HepG2 (cell line): Measurements from ENCODE around the gene RBM34. TPM values are rescaled to one million over a fixed set of nuclear protein-coding genes. Genes with fewer than 3 reads are reported as not detected.

ENCODE experiments used
- ATF5 ChIP-seq: sonication (generic); formaldehyde crosslinking; IDR thresholded peaks from 2 replicates; pipeline ENCODE4 v1.4.0; 2020; ENCODE audit warnings: mild to moderate bottlenecking, low read depth, missing genetic modification reagents
- BORCS8-MEF2B ChIP-seq: sonication (generic); formaldehyde crosslinking; IDR thresholded peaks from 2 replicates; pipeline ENCODE4 v1.8.0; 2022; ENCODE audit warnings: mild to moderate bottlenecking, missing genetic modification reagents
- CAMTA2 ChIP-seq: sonication (generic); formaldehyde crosslinking; IDR thresholded peaks from 2 replicates; pipeline ENCODE4 v1.4.0; 2020; ENCODE audit warnings: mild to moderate bottlenecking, missing genetic modification reagents, borderline replicate concordance
- DZIP1 ChIP-seq: sonication (generic); formaldehyde crosslinking; IDR thresholded peaks from 2 replicates; pipeline ENCODE4 v1.5.0; 2020; ENCODE audit warnings: mild to moderate bottlenecking, missing genetic modification reagents
- GATAD2A ChIP-seq: IDR thresholded peaks from 2 replicates; pipeline ENCODE4 v1.6.1; 2016
- HMG20A ChIP-seq: IDR thresholded peaks from 2 replicates; pipeline ENCODE4 v1.6.1; 2016; ENCODE audit warnings: borderline replicate concordance
- MLLT10 ChIP-seq: sonication (generic); formaldehyde crosslinking; IDR thresholded peaks from 2 replicates; pipeline ENCODE4 v1.4.0; 2020; ENCODE audit warnings: missing genetic modification reagents
- NAIF1 ChIP-seq: sonication (generic); formaldehyde crosslinking; IDR thresholded peaks from 2 replicates; pipeline ENCODE4 v1.5.0; 2020; ENCODE audit warnings: mild to moderate bottlenecking, missing genetic modification reagents, borderline replicate concordance
- NFKB2 ChIP-seq: sonication (generic); formaldehyde crosslinking; IDR thresholded peaks from 2 replicates; pipeline ENCODE4 v1.4.0; 2020; ENCODE audit warnings: missing genetic modification reagents, borderline replicate concordance
- PAF1 ChIP-seq: IDR thresholded peaks from 2 replicates; pipeline ENCODE4 v1.6.1; 2016; ENCODE audit warnings: missing genetic modification reagents, missing compliant biosample characterization
- POGK ChIP-seq: sonication (generic); formaldehyde crosslinking; conservative IDR thresholded peaks from 2 replicates; pipeline ENCODE4 v1.8.0; 2022; ENCODE audit warnings: mild to moderate bottlenecking, moderate library complexity, missing genetic modification reagents
- REST ChIP-seq, 2 experiments: IDR thresholded peaks; 2 replicates each; pipeline ENCODE4 v1.6.1; 2011 to 2012; ENCODE audit warnings: low read length in 2 of 2, borderline replicate concordance in 1 of 2, low read depth in 1 of 2, mild to moderate bottlenecking in 1 of 2, moderate library complexity in 1 of 2
- RFX1 ChIP-seq: fragments of 450-650 bp; IDR thresholded peaks from 2 replicates; pipeline ENCODE4 v1.6.1; 2017
- SAP130 ChIP-seq: IDR thresholded peaks from 2 replicates; pipeline ENCODE4 v1.6.1; 2016; ENCODE audit warnings: low read depth
- ZBTB34 ChIP-seq: sonication (generic); formaldehyde crosslinking; IDR thresholded peaks from 2 replicates; pipeline ENCODE4 v1.8.0; 2022; ENCODE audit warnings: mild to moderate bottlenecking, missing genetic modification reagents
- ZNF382 ChIP-seq: sonication (generic); formaldehyde crosslinking; IDR thresholded peaks from 2 replicates; pipeline ENCODE4 v1.5.0; 2020; ENCODE audit warnings: missing genetic modification reagents, mild to moderate bottlenecking, borderline replicate concordance
- ZNF567 ChIP-seq: sonication (generic); formaldehyde crosslinking; IDR thresholded peaks from 2 replicates; pipeline ENCODE4 v1.8.1; 2023; ENCODE audit warnings: mild to moderate bottlenecking, missing genetic modification reagents, borderline replicate concordance
- ZNF816 ChIP-seq: sonication (generic); formaldehyde crosslinking; IDR thresholded peaks from 2 replicates; pipeline ENCODE4 v1.8.0; 2022; ENCODE audit warnings: missing genetic modification reagents, mild to moderate bottlenecking, borderline replicate concordance
- ZSCAN20 ChIP-seq: sonication (generic); formaldehyde crosslinking; IDR thresholded peaks from 2 replicates; pipeline ENCODE4 v1.4.0; 2020; ENCODE audit warnings: missing genetic modification reagents, mild to moderate bottlenecking, borderline replicate concordance
- polyA plus RNA-seq, 8 experiments: library from polyadenylated mRNA; depleted of rRNA in 3 of 8; stranded (reverse) in 7 of 8; unstranded in 1 of 8; fragments of >200 nt; fragmentation: Illumina TruSeq in 4 of 8; extraction: Trizol in 4 of 8; gene quantifications; 2 replicates each; pipeline versions ENCODE4 v1.2.1 to v1.2.3, GENCODE V29; 2011 to 2016; ENCODE audit warnings: low read depth in 4 of 8, missing spikeins in 1 of 8, mixed read lengths in 1 of 8; ENCODE audit not compliant: insufficient read depth in 1 of 8
- total RNA-seq, 5 experiments: library from RNA; depleted of rRNA; stranded (reverse); fragments of >200 nt; fragmentation: Illumina TruSeq; extraction: Trizol; gene quantifications; 2 replicates each; pipeline ENCODE4 v1.2.3, GENCODE V29; 2016; ENCODE audit warnings: low read depth in 1 of 5

RBM34 gene
- total and polyA plus RNA-seq, 2 of the 13 experiments (the other 11 are each of a cell fraction or from before 2014, with no cell fraction given), result 34.7 to 73.0 TPM

- no peak for TF ChIP-seq ZNF382 (CRISPR knock-in tag)
- TF ChIP-seq NFKB2 (CRISPR knock-in tag), result peak; percentile 99
- TF ChIP-seq DZIP1 (CRISPR knock-in tag), result peak; percentile 87
- no peak for TF ChIP-seq PAF1 (CRISPR knock-in tag)
- TF ChIP-seq REST (IDR thresholded peaks at IDR 0.05; ENCODE audit: borderline replicate concordance in 1 of 2, low read depth in 1 of 2, low read length in 2 of 2), result peak in 1 of 2 experiments; percentile 62; a peak in 2 of 4 replicates
- peak; percentile 82; the same call in 1 of the 2 replicates for TF ChIP-seq ZNF816 (CRISPR knock-in tag)
- no peak for TF ChIP-seq ZBTB34 (CRISPR knock-in tag)
- TF ChIP-seq ATF5 (CRISPR knock-in tag), result peak; percentile 69; the same call in 1 of the 2 replicates
- peak; percentile 93 for TF ChIP-seq CAMTA2 (CRISPR knock-in tag)
- peak; percentile 97 for TF ChIP-seq SAP130 (CRISPR knock-in tag)
- TF ChIP-seq HMG20A (CRISPR knock-in tag), result peak; percentile 8; the same call in 1 of the 2 replicates
- peak; percentile 52; the same call in 1 of the 2 replicates for TF ChIP-seq GATAD2A (CRISPR knock-in tag)
- peak; percentile 87 for TF ChIP-seq POGK (CRISPR knock-in tag)
- TF ChIP-seq NAIF1 (CRISPR knock-in tag), result peak; percentile 87; the same call in 1 of the 2 replicates
- TF ChIP-seq RFX1, result no peak
- 0 out of 2 replicates have a peak, but pooled peaks have one; percentile 67 for TF ChIP-seq ZNF567 (CRISPR knock-in tag)
- TF ChIP-seq BORCS8-MEF2B (CRISPR knock-in tag), result peak; percentile 79
- no peak for TF ChIP-seq MLLT10 (CRISPR knock-in tag)
- peak; percentile 81; the same call in 1 of the 2 replicates for TF ChIP-seq ZSCAN20 (CRISPR knock-in tag)
Observed at GRCh38 chr1:235160957-235161684, at the start of gene RBM34 (continued).
